Measurements from ENCODE around the gene PDF. TPM values are rescaled to one million over a fixed set of nuclear protein-coding genes. Genes with fewer than 3 reads are reported as not detected.

Gene PDF
- total and polyA plus RNA-seq, 2 of the 13 experiments (the other 11 are each of a cell fraction or from before 2014, with no cell fraction given), result 12.4 to 48.8 TPM

- 0 out of 2 replicates have a peak, but pooled peaks have one; percentile 70 for TF ChIP-seq AKNA (CRISPR knock-in tag; IDR thresholded peaks at IDR 0.05; ENCODE audit: borderline replicate concordance)
- TF ChIP-seq SMC3 (IDR thresholded peaks at IDR 0.05; ENCODE audit: low read length), result no peak
- TF ChIP-seq NCOA5 (CRISPR knock-in tag; IDR thresholded peaks at IDR 0.05), result peak; percentile 69; the same call in 1 of the 2 replicates
- no peak; the same call in 1 of the 2 replicates for TF ChIP-seq ZNF75D (CRISPR knock-in tag; IDR thresholded peaks at IDR 0.05; ENCODE audit: borderline replicate concordance)
- TF ChIP-seq HBP1 (CRISPR knock-in tag; IDR thresholded peaks at IDR 0.05; ENCODE audit: low read depth), result peak; percentile 83
- TF ChIP-seq PCBP1 (IDR thresholded peaks at IDR 0.05; ENCODE audit: borderline replicate concordance, low read depth, low read length), result no peak
- no peak for TF ChIP-seq CC2D1A (CRISPR knock-in tag; IDR thresholded peaks at IDR 0.05)
- 0 out of 2 replicates have a peak, but pooled peaks have one; percentile 74 for TF ChIP-seq ZNF354B (CRISPR knock-in tag; IDR thresholded peaks at IDR 0.05)
- TF ChIP-seq KMT2A (CRISPR knock-in tag; IDR thresholded peaks at IDR 0.05), result peak; percentile 100
- peak; percentile 56; the same call in 1 of the 2 replicates for TF ChIP-seq RELA (CRISPR knock-in tag; IDR thresholded peaks at IDR 0.05)
- no peak; the same call in 1 of the 2 replicates for TF ChIP-seq EEA1 (CRISPR knock-in tag; IDR thresholded peaks at IDR 0.05; ENCODE audit: borderline replicate concordance)
- 0 out of 2 replicates have a peak, but pooled peaks have one; percentile 13 for TF ChIP-seq E2F2 (CRISPR knock-in tag; IDR thresholded peaks at IDR 0.05; ENCODE audit: borderline replicate concordance)
- peak; percentile 27 for TF ChIP-seq ZNF550 (CRISPR knock-in tag; IDR thresholded peaks at IDR 0.05; ENCODE audit: borderline replicate concordance)
- TF ChIP-seq THAP9 (CRISPR knock-in tag; IDR thresholded peaks at IDR 0.05; ENCODE audit: borderline replicate concordance), result peak; percentile 92; the same call in 1 of the 2 replicates
- peak; percentile 59 for TF ChIP-seq ZNF329 (CRISPR knock-in tag; IDR thresholded peaks at IDR 0.05; ENCODE audit: low read depth)
- TF ChIP-seq SSRP1 (CRISPR knock-in tag; IDR thresholded peaks at IDR 0.05), result peak; percentile 62; the same call in 1 of the 2 replicates
Measured at GRCh38 chr16:69339289-69340094, 9.1 kb upstream of the PDF start, which contains the start of the genes COG8 and NIP7 (continued).
